Heart left ventricle (tissue), 16 donors: ENCODE results near the gene LIN54. TPM values are rescaled to one million over a fixed set of nuclear protein-coding genes. Genes with fewer than 3 reads are reported as not detected.
"Not testable (repeated sequence)": the region's sequence is repeated elsewhere in the genome, so short reads cannot be mapped to it uniquely, and the experiment has no call there.

ENCODE experiments used
- ATAC-seq, 4 donors: fragments of 200-7000 bp; cut with Tn5 transposase; one replicate each; pipeline ENCODE4 v1.9.1; 2020 to 2022; ENCODE audit warnings: moderate library complexity in 4 of 4, mild to moderate bottlenecking in 3 of 4, moderate number of reproducible peaks in 1 of 4
- DNase-seq, 5 donors: peaks; one replicate each; pipeline ENCODE4 v3.0.0-alpha.2; 2020
- H3K27ac ChIP-seq, 12 donors: fragments of 200-600 bp; sonication (generic) in 4 of 12; one replicate each; pipeline versions ENCODE4 v1.5.0 to v1.8.0; 2016 to 2022; ENCODE audit warnings: mild to moderate bottlenecking in 2 of 12
- H3K27me3 ChIP-seq, 9 donors: fragments of 200-600 bp; sonication (generic) in 2 of 9; one replicate each; pipeline versions ENCODE4 v1.5.1 to v1.8.0; 2016 to 2022; ENCODE audit warnings: mild to moderate bottlenecking in 3 of 9
- H3K36me3 ChIP-seq, 9 donors: fragments of 200-600 bp; sonication (generic) in 2 of 9; one replicate each; pipeline versions ENCODE4 v1.5.0 to v1.8.0; 2018 to 2022; ENCODE audit warnings: mild to moderate bottlenecking in 2 of 9
- H3K4me1 ChIP-seq, 12 donors: fragments of 200-600 bp; sonication (generic) in 4 of 12; one replicate each; pipeline versions ENCODE4 v1.5.0 to v1.8.0; 2016 to 2022; ENCODE audit warnings: mild to moderate bottlenecking in 3 of 12
- H3K4me3 ChIP-seq, 12 donors: fragments of 200-600 bp; sonication (generic) in 4 of 12; one replicate each; pipeline versions ENCODE4 v1.5.0 to v1.8.0; 2017 to 2022; ENCODE audit warnings: mild to moderate bottlenecking in 9 of 12, moderate library complexity in 4 of 12
- H3K9me3 ChIP-seq, 12 donors: fragments of 200-600 bp; sonication (generic) in 4 of 12; one replicate each; pipeline versions ENCODE4 v1.5.0 to v1.8.0; 2016 to 2022; ENCODE audit warnings: mild to moderate bottlenecking in 1 of 12
- CTCF ChIP-seq, 12 donors: fragments of 200-600 bp; sonication (generic) in 4 of 12; IDR thresholded peaks; one replicate each; pipeline versions ENCODE4 v1.5.0 to v1.8.0; 2018 to 2022; ENCODE audit warnings: antibody characterized with exemption in 12 of 12, mild to moderate bottlenecking in 5 of 12
- POLR2A ChIP-seq, 2 donors: fragments of 450-650 bp; IDR thresholded peaks; one replicate each; pipeline ENCODE4 v1.6.1; 2017; ENCODE audit warnings: antibody characterized with exemption in 2 of 2, mild to moderate bottlenecking in 2 of 2, moderate library complexity in 2 of 2
- WGBS, 4 donors: extraction: QIAGEN DNeasy Blood & Tissue Kit in 2 of 4; methylation state at CpG; one replicate each; pipeline versions ENCODE4 v1.1.5 to v1.1.7; 2013 to 2018; 5-methylcytosine and 5-hydroxymethylcytosine counted together
- intact Hi-C, 10 donors: fragments of 100-400 bp; cut with DNase I; formaldehyde crosslinking; loops; one replicate each; pipeline versions ENCODE4 v1.11.1 to v1.14.2; 2022
- polyA plus RNA-seq, 2 donors: library from polyadenylated mRNA; stranded (reverse); fragments of 200-250 nt; gene quantifications; one replicate each; pipeline ENCODE4 v1.2.3, GENCODE V29; 2013
- total RNA-seq, 9 donors: library from RNA; depleted of rRNA in 2 of 9; stranded (reverse); fragments of >200 nt in 2 of 9; fragmentation: NEBNext Ultra II Directional in 3 of 9; extraction: Animal tissue kit (Norgen Biotek cat#: 25700) in 3 of 9; gene quantifications; one replicate each; pipeline versions ENCODE4 v1.1.0 to v1.2.4, GENCODE V29; 2016 to 2023
- donor health status: ischemic (EF 13 %, LVEDD 7.1; RV severe dilation, severe dysfunction).
- donor health status: healthy with polysubstance abuse.
- donor health status: DM: no; HTN: yes; CAD: no.
- donor health status: DM: no; HTN: no; CAD: no.
- donor health status: ischemic (EF 25% LVEDD 6.9; RV normal size, moderate dysfunction).
- donor health status: ischemic (EF 25% LVEDD 5.7; RV mildly dilated, moderate dysfunction).
- donor health status: healthy.
- donor health status: DM: yes; HTN: yes; CAD: no.
- donor health status: ischemic (EF 35%, LVEDD 5.7; RV mildly dilated, moderate dysfunction).
- donor health status: nonischemic (EF 11% LVEDD 7.7; RV severe dilation, severe dysfunction).
- donor health status: DM: yes; HTN: yes; CAD: no.
- donor health status: PGD.
- donor health status: ischemic (EF 29% LVEDD 5.4; RV normal size, mild dysfunction).
- donor health status: nonischemic (EF 23%, LVEDD 6.1; RV moderate dilation, normal function).

The LIN54 gene
- total and polyA plus RNA-seq, 11 donors = 1.6 to 11.4 (median 7.1) TPM

DNA sequence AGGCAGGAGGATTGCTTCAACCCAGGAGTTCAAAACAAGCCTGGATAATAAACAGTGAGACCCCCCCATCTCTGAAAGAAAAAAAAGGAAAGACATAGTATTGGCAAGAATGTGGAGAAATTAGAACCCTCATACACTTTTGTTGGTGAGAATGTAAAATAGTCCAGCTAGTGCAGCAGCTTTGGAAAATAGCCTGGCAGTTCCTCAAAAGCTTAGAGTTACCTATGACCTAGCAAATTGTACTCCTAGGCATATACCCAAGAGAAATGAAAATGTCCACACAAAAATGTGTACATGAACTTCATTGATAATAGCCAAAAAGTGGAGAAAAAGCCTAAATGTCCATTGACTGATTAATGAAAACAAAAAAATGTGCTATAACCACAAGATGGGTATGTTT, 88.8 kb downstream of the LIN54 start:
- no peaks in the 10 kb centered on the region for H3K9me3 ChIP-seq
- H3K4me1 ChIP-seq = no peaks in the 10 kb centered on the region
- H3K27ac ChIP-seq = no peak overlapping the region
- DNase-seq (no peak), ATAC-seq (no peak)
- no peaks in the 10 kb centered on the region for H3K27me3 ChIP-seq
- H3K36me3 ChIP-seq = peaks cover 0 to 40% (median 13%) of the 10 kb centered on the region in 9 donors
- no peak for TF ChIP-seq CTCF (IDR thresholded peaks at IDR 0.05)
- TF ChIP-seq POLR2A (IDR thresholded peaks at IDR 0.05) = no peak
- intact Hi-C loops = loop anchor here in 1 of 10 donors (10.0 kb wide), 1 partner anchor 637 kb away; no protein-coding TSS in a partner anchor
- H3K4me3 ChIP-seq = no peak overlapping the region

GRCh38 chr4:82919386-82919785, 91.2 kb downstream of the LIN54 start:
- ATAC-seq (no peak), DNase-seq (no peak)
- 79 to 81% (median 80%) methylated on average over 2 of the region's 2 CpGs for WGBS, 4 donors
- no peaks in the 10 kb centered on the region for H3K4me1 ChIP-seq
- no peaks in the 10 kb centered on the region for H3K27me3 ChIP-seq
- H3K9me3 ChIP-seq = no peaks in the 10 kb centered on the region
- H3K4me3 ChIP-seq = no peak overlapping the region
- intact Hi-C loops = no loop called here
- peaks cover 0 to 40% (median 13%) of the 10 kb centered on the region in 9 donors for H3K36me3 ChIP-seq
- H3K27ac ChIP-seq = no peak overlapping the region
- TF ChIP-seq CTCF (IDR thresholded peaks at IDR 0.05) = no peak
- no peak for TF ChIP-seq POLR2A (IDR thresholded peaks at IDR 0.05)

GRCh38 chr4:82918091-82918490, 92.5 kb downstream of the LIN54 start:
- no peak for TF ChIP-seq CTCF (IDR thresholded peaks at IDR 0.05)
- no peak for TF ChIP-seq POLR2A (IDR thresholded peaks at IDR 0.05)
- Histone ChIP-seq H3K9me3 (no peaks in the 10 kb centered on the region), H3K36me3 (peaks cover 0 to 47% (median 13%) of the 10 kb centered on the region in 9 donors), H3K27me3 (no peaks in the 10 kb centered on the region), H3K4me3 (no peak overlapping the region), H3K4me1 (no peaks in the 10 kb centered on the region), H3K27ac (no peak overlapping the region)
- ATAC-seq (no peak), DNase-seq (no peak)
- WGBS, 4 donors = 90 to 93% (median 92%) methylated on average over 7 of the region's 7 CpGs
- intact Hi-C loops = no loop called here

GRCh38 chr4:82913968-82914367, 96.7 kb downstream of the LIN54 start:
- 91 to 100% (median 96%) methylated on average over 2 of the region's 2 CpGs for WGBS, 4 donors
- H3K4me1 ChIP-seq, H3K27ac ChIP-seq, intact Hi-C loops, H3K27me3 ChIP-seq, H3K4me3 ChIP-seq, DNase-seq, ATAC-seq, H3K9me3 ChIP-seq: not testable (repeated sequence)
- peaks cover 0 to 69% (median 20%) of the 10 kb centered on the region in 9 donors for H3K36me3 ChIP-seq

GRCh38 chr4:82913305-82913704, 97.3 kb downstream of the LIN54 start:
- DNase-seq (no peak), ATAC-seq (no peak)
- intact Hi-C loops = no loop called here
- H3K27ac ChIP-seq = no peak overlapping the region
- H3K9me3 ChIP-seq = no peaks in the 10 kb centered on the region
- 45 to 49% (median 48%) methylated on average over 2 of the region's 2 CpGs for WGBS, 4 donors
- H3K36me3 ChIP-seq = peaks cover 0 to 67% (median 19%) of the 10 kb centered on the region in 9 donors
- H3K27me3 ChIP-seq = no peaks in the 10 kb centered on the region
- H3K4me1 ChIP-seq = no peaks in the 10 kb centered on the region
- no peak overlapping the region for H3K4me3 ChIP-seq
- no peak for TF ChIP-seq CTCF (IDR thresholded peaks at IDR 0.05)
- TF ChIP-seq POLR2A (IDR thresholded peaks at IDR 0.05) = no peak
